IMR-90 (cell line): ENCODE measurements around the gene FRMD3. TPM values are rescaled to one million over a fixed set of nuclear protein-coding genes. Genes with fewer than 3 reads are reported as not detected.

Experiments used
- ATAC-seq: fragments of 200-7000 bp; cut with Tn5 transposase; 2 replicates; pipeline ENCODE4 v1.9.1; 2020; ENCODE audit warnings: low read depth, mild to moderate bottlenecking, moderate library complexity
- BruUV-seq: library from RNA; stranded (reverse); fragments of 400-500 nt; replicated peaks from 2 replicates; lab custom pipeline; 2021; lab: Mats Ljungman, UMichigan
- CTCF ChIA-PET: fragments of 300-600 bp; formaldehyde crosslinking; extraction: SDS; loops from one replicate; lab custom pipeline; 2021; ENCODE audit warnings: antibody characterized with exemption; lab: Yijun Ruan, JAX
- POLR2A ChIA-PET: fragments of 300-600 bp; sonication (Branson Sonifier 250); formaldehyde crosslinking; loops from one replicate; lab custom pipeline; 2022; ENCODE audit warnings: antibody characterized with exemption; ENCODE audit not compliant: unreplicated experiment; lab: Charles Lee
- DNase-seq: peaks from one replicate; pipeline ENCODE4 v3.0.0; 2013
- H2AFZ ChIP-seq: replicated peaks from 2 replicates; pipeline ENCODE3; 2013; ENCODE audit warnings: low read length, mild to moderate bottlenecking; ENCODE audit not compliant: poor library complexity
- H2AK5ac ChIP-seq: 2 replicates; pipeline ENCODE4 v1.6.1; 2013; ENCODE audit warnings: low read depth, low read length, inconsistent platforms
- H2AK9ac ChIP-seq: replicated peaks from 2 replicates; pipeline ENCODE3; 2013; ENCODE audit warnings: mild to moderate bottlenecking, low read depth, low read length, moderate library complexity; ENCODE audit not compliant: poor library complexity
- H2BK120ac ChIP-seq: 2 replicates; pipeline ENCODE4 v1.6.1; 2013; ENCODE audit warnings: low read depth, low read length, inconsistent platforms
- H2BK15ac ChIP-seq: 3 replicates; pipeline ENCODE4 v1.6.1; 2013; ENCODE audit warnings: low read depth, low read length, inconsistent platforms
- H2BK20ac ChIP-seq: 2 replicates; pipeline ENCODE4 v1.6.1; 2013; ENCODE audit warnings: low read depth, mild to moderate bottlenecking, inconsistent platforms, low read length, moderate library complexity
- H2BK5ac ChIP-seq: 2 replicates; pipeline ENCODE4 v1.6.1; 2013; ENCODE audit warnings: mild to moderate bottlenecking, low read depth, low read length, inconsistent platforms; ENCODE audit not compliant: poor library complexity, severe bottlenecking
- H3K14ac ChIP-seq: replicated peaks from 2 replicates; pipeline ENCODE4 v1.6.1; 2013; ENCODE audit warnings: low read depth, low read length, inconsistent platforms
- H3K18ac ChIP-seq: 2 replicates; pipeline ENCODE4 v1.6.1; 2013; ENCODE audit warnings: low read depth, low read length, control low read depth
- H3K23ac ChIP-seq: 2 replicates; pipeline ENCODE4 v1.6.1; 2013; ENCODE audit warnings: low read depth, low read length, inconsistent platforms
- H3K27ac ChIP-seq: 2 replicates; pipeline ENCODE4 v1.5.1; 2013; ENCODE audit warnings: mild to moderate bottlenecking, control low read depth, low read length; ENCODE audit not compliant: insufficient read depth
- H3K27me3 ChIP-seq: 2 replicates; pipeline ENCODE4 v1.6.1; 2013; ENCODE audit warnings: low read length; ENCODE audit not compliant: control insufficient read depth, insufficient read depth
- H3K36me3 ChIP-seq: 2 replicates; pipeline ENCODE4 v1.6.1; 2013; ENCODE audit warnings: low read length, mixed read lengths; ENCODE audit not compliant: control insufficient read depth, insufficient read depth
- H3K4ac ChIP-seq: 2 replicates; pipeline ENCODE4 v1.6.1; 2013; ENCODE audit warnings: low read depth, low read length, inconsistent platforms
- H3K4me1 ChIP-seq: 2 replicates; pipeline ENCODE4 v1.6.1; 2013; ENCODE audit warnings: low read length, mixed read lengths; ENCODE audit not compliant: control insufficient read depth, insufficient read depth
- H3K4me2 ChIP-seq: 2 replicates; pipeline ENCODE4 v1.6.1; 2013; ENCODE audit warnings: low read depth, mild to moderate bottlenecking, control low read depth, low read length, moderate library complexity
- H3K4me3 ChIP-seq: 2 replicates; pipeline ENCODE4 v1.5.1; 2013; ENCODE audit warnings: low read depth, mild to moderate bottlenecking, control low read depth, low read length, moderate library complexity; ENCODE audit not compliant: insufficient read depth
- H3K56ac ChIP-seq: 2 replicates; pipeline ENCODE4 v1.6.1; 2013; ENCODE audit warnings: low read length, inconsistent platforms; ENCODE audit not compliant: insufficient read depth; ENCODE audit errors: extremely low read depth
- H3K79me1 ChIP-seq, 2 experiments: 2 replicates each; pipeline ENCODE4 v1.6.1; 2013; ENCODE audit warnings: low read length in 2 of 2, inconsistent platforms in 1 of 2, low read depth in 1 of 2
- H3K9ac ChIP-seq: 2 replicates; pipeline ENCODE4 v1.6.1; 2013; ENCODE audit warnings: low read depth, low read length, control low read depth
- H3K9me1 ChIP-seq: 2 replicates; pipeline ENCODE4 v1.6.1; 2013; ENCODE audit warnings: low read length, inconsistent platforms; ENCODE audit not compliant: insufficient read depth
- H3K9me3 ChIP-seq: 2 replicates; pipeline ENCODE4 v1.6.1; 2013; ENCODE audit warnings: low read length; ENCODE audit not compliant: control insufficient read depth, insufficient read depth
- H4K20me1 ChIP-seq: 2 replicates; pipeline ENCODE4 v1.6.1; 2013; ENCODE audit warnings: low read length, inconsistent platforms; ENCODE audit not compliant: insufficient read depth
- H4K5ac ChIP-seq: 2 replicates; pipeline ENCODE4 v1.6.1; 2013; ENCODE audit warnings: mild to moderate bottlenecking, low read depth, low read length, control low read depth
- H4K8ac ChIP-seq, 2 experiments: 2 replicates each; pipeline ENCODE4 v1.6.1; 2013; ENCODE audit warnings: low read depth in 2 of 2, low read length in 2 of 2, control low read depth in 1 of 2, inconsistent platforms in 1 of 2
- H4K91ac ChIP-seq: 2 replicates; pipeline ENCODE4 v1.6.1; 2013; ENCODE audit warnings: low read depth, low read length, inconsistent platforms; ENCODE audit not compliant: insufficient read depth
- BHLHE40 ChIP-seq: fragments of 150-350 bp; IDR thresholded peaks from 2 replicates; pipeline ENCODE4 v1.6.1; 2016; ENCODE audit warnings: mild to moderate bottlenecking, low read depth, low read length
- CEBPB ChIP-seq: IDR thresholded peaks from 2 replicates; pipeline ENCODE4 v1.6.1; 2012; ENCODE audit warnings: low read depth, low read length, improper control_type of control experiment
- CHD1 ChIP-seq: IDR thresholded peaks from 2 replicates; pipeline ENCODE4 v1.6.1; 2012; ENCODE audit warnings: low read depth, low read length, improper control_type of control experiment
- FOS ChIP-seq: fragments of 150-350 bp; IDR thresholded peaks from 2 replicates; pipeline ENCODE4 v1.6.1; 2016; ENCODE audit warnings: low read depth, low read length
- MAFK ChIP-seq: IDR thresholded peaks from 2 replicates; pipeline ENCODE4 v1.6.1; 2012; ENCODE audit warnings: low read depth, low read length, improper control_type of control experiment
- MAZ ChIP-seq: IDR thresholded peaks from 2 replicates; pipeline ENCODE4 v1.6.1; 2012; ENCODE audit warnings: low read depth, mild to moderate bottlenecking, low read length, improper control_type of control experiment, moderate library complexity, borderline replicate concordance
- MXI1 ChIP-seq: IDR thresholded peaks from 2 replicates; pipeline ENCODE4 v1.6.1; 2012; ENCODE audit warnings: low read depth, mild to moderate bottlenecking, low read length, moderate library complexity, borderline replicate concordance
- NFE2L2 ChIP-seq: fragments of 150-350 bp; IDR thresholded peaks from 2 replicates; pipeline ENCODE4 v1.6.1; 2016; ENCODE audit warnings: low read depth, mild to moderate bottlenecking, low read length
- POLR2A ChIP-seq: IDR thresholded peaks from 2 replicates; pipeline ENCODE4 v1.6.1; 2012; ENCODE audit warnings: mild to moderate bottlenecking, low read depth, low read length
- RAD21 ChIP-seq: IDR thresholded peaks from 2 replicates; pipeline ENCODE4 v1.6.1; 2012; ENCODE audit warnings: low read length, improper control_type of control experiment
- RCOR1 ChIP-seq: IDR thresholded peaks from 2 replicates; pipeline ENCODE4 v1.6.1; 2012; ENCODE audit warnings: mild to moderate bottlenecking, low read length, improper control_type of control experiment; ENCODE audit not compliant: insufficient replicate concordance
- RFX5 ChIP-seq: IDR thresholded peaks from 2 replicates; pipeline ENCODE4 v1.8.0; 2012; ENCODE audit warnings: low read depth, mild to moderate bottlenecking, low read length, moderate library complexity
- SMC3 ChIP-seq: fragments of 150-350 bp; IDR thresholded peaks from 2 replicates; pipeline ENCODE4 v1.6.1; 2016; ENCODE audit warnings: low read depth, mild to moderate bottlenecking, antibody characterized with exemption, low read length, moderate library complexity
- WGBS, 2 experiments: methylation state at CpG; one replicate each; pipeline versions ENCODE4 v1.1.5 to v1.1.7; 2013; ENCODE audit warnings: missing lambda C conversion rate in 2 of 2; ENCODE audit not compliant: insufficient read length in 1 of 2; ENCODE audit errors: extremely low coverage in 2 of 2; 5-methylcytosine and 5-hydroxymethylcytosine counted together
- dilution Hi-C: fragments of 300-500 bp; cut with HindIII; formaldehyde crosslinking; loops from one replicate; pipeline ENCODE4 v1.14.3; 2018; ENCODE audit warnings: low sequenced_read_pairs; ENCODE audit not compliant: unreplicated experiment
- in situ Hi-C: fragments of 300-500 bp; cut with MboI; formaldehyde crosslinking; loops from 3 replicates; pipeline ENCODE4 v1.14.3; 2019; ENCODE audit warnings: low sequenced_read_pairs, inconsistent platforms, mixed read lengths
- intact Hi-C: fragments of 100-400 bp; cut with micrococcal nuclease; formaldehyde crosslinking; loops from 2 replicates; pipeline ENCODE4 v1.10.0; 2022
- polyA plus RNA-seq, 3 experiments: library from polyadenylated mRNA; depleted of rRNA; stranded (reverse); fragments of >200 nt; gene quantifications; 2 replicates each; pipeline ENCODE4 v1.2.3, GENCODE V29; 2012; ENCODE audit warnings: low replicate concordance in 1 of 3
- total RNA-seq: library from RNA; depleted of rRNA; stranded (reverse); fragments of >200 nt; gene quantifications from 2 replicates; pipeline ENCODE4 v1.2.3, GENCODE V29; 2012
- TF ChIP-seq, protein P1 (sequence below): conservative IDR thresholded peaks from 2 replicates; pipeline ENCODE4 v1.5.1; 2012; ENCODE audit warnings: mild to moderate bottlenecking, low read depth, low read length, improper control_type of control experiment
- TF ChIP-seq, protein P2 (sequence below): fragments of 150-350 bp; IDR thresholded peaks from 2 replicates; pipeline ENCODE4 v1.6.1; 2017; ENCODE audit warnings: mild to moderate bottlenecking, antibody characterized with exemption, low read length, low read depth
- TF ChIP-seq, protein P3 (sequence below): fragments of 150-350 bp; IDR thresholded peaks from 2 replicates; pipeline ENCODE4 v1.6.1; 2016; ENCODE audit warnings: low read depth, mild to moderate bottlenecking, low read length, moderate library complexity, borderline replicate concordance

Gene FRMD3
- total and polyA plus RNA-seq, 2 of the 4 experiments (the other 2 are of a cell fraction), result 0.02 to 0.18 TPM

DNA sequence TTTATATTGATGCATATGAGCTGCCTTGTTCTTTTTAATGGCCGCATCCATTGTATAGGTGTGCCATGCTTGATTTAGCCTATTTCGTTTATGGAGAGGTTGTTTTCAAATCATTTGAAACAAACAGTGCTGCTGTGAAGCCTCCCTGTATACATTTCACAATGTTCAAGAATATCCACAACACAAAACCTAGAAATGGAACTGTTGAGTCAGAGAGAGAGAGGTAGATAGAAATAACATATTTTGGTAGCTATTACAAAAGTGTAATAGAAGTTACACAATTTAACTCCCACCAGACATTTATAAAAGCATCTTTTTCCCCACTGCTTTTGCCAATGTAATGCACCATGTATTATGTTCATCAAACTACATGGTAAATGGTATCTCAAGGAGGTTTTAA, 82.0 kb downstream of the FRMD3 start:
- Histone ChIP-seq H4K5ac (no peak overlapping the region), H3K9me1 (no peaks in the 10 kb centered on the region), H3K79me1 (no peaks in the 10 kb centered on the region), H2AK5ac (no peak overlapping the region), H3K18ac (no peak overlapping the region), H2BK120ac (no peak overlapping the region), H3K27me3 (no peaks in the 10 kb centered on the region), H3K23ac (no peak overlapping the region), H3K9ac (no peak overlapping the region), H2AFZ (no peak overlapping the region), H4K91ac (no peak overlapping the region), H3K4me1 (no peaks in the 10 kb centered on the region), H3K9me3 (no peaks in the 10 kb centered on the region), H3K56ac (no peak overlapping the region), H2AK9ac (no peak overlapping the region), H3K36me3 (no peaks in the 10 kb centered on the region), H4K20me1 (no peaks in the 10 kb centered on the region), H3K27ac (no peak overlapping the region), H3K4ac (no peak overlapping the region), H2BK20ac (no peak overlapping the region), H3K4me2 (no peak overlapping the region), H3K14ac (no peak overlapping the region), H2BK5ac (no peak overlapping the region), H3K4me3 (no peak overlapping the region), H4K8ac (no peak overlapping the region), H2BK15ac (no peak overlapping the region)
- ATAC-seq (no peak), DNase-seq (no peak)
- intact Hi-C loops, result no loop called here
- no peak for TF ChIP-seq SMC3
- TF ChIP-seq RAD21, result no peak
- TF ChIP-seq CHD1, result no peak
- no peak for TF ChIP-seq MAFK
- TF ChIP-seq MXI1, result no peak
- TF ChIP-seq, protein P1, sequence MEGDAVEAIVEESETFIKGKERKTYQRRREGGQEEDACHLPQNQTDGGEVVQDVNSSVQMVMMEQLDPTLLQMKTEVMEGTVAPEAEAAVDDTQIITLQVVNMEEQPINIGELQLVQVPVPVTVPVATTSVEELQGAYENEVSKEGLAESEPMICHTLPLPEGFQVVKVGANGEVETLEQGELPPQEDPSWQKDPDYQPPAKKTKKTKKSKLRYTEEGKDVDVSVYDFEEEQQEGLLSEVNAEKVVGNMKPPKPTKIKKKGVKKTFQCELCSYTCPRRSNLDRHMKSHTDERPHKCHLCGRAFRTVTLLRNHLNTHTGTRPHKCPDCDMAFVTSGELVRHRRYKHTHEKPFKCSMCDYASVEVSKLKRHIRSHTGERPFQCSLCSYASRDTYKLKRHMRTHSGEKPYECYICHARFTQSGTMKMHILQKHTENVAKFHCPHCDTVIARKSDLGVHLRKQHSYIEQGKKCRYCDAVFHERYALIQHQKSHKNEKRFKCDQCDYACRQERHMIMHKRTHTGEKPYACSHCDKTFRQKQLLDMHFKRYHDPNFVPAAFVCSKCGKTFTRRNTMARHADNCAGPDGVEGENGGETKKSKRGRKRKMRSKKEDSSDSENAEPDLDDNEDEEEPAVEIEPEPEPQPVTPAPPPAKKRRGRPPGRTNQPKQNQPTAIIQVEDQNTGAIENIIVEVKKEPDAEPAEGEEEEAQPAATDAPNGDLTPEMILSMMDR, result no peak
- TF ChIP-seq, protein P2, sequence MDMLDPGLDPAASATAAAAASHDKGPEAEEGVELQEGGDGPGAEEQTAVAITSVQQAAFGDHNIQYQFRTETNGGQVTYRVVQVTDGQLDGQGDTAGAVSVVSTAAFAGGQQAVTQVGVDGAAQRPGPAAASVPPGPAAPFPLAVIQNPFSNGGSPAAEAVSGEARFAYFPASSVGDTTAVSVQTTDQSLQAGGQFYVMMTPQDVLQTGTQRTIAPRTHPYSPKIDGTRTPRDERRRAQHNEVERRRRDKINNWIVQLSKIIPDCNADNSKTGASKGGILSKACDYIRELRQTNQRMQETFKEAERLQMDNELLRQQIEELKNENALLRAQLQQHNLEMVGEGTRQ, result no peak
- TF ChIP-seq CEBPB, result no peak
- TF ChIP-seq MAZ, result no peak
- TF ChIP-seq RCOR1, result no peak
- TF ChIP-seq, protein P3, sequence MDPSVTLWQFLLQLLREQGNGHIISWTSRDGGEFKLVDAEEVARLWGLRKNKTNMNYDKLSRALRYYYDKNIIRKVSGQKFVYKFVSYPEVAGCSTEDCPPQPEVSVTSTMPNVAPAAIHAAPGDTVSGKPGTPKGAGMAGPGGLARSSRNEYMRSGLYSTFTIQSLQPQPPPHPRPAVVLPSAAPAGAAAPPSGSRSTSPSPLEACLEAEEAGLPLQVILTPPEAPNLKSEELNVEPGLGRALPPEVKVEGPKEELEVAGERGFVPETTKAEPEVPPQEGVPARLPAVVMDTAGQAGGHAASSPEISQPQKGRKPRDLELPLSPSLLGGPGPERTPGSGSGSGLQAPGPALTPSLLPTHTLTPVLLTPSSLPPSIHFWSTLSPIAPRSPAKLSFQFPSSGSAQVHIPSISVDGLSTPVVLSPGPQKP, result no peak
- TF ChIP-seq BHLHE40, result no peak
- no peak for TF ChIP-seq RFX5
- no peak for TF ChIP-seq FOS
- TF ChIP-seq NFE2L2, result no peak
- TF ChIP-seq POLR2A, result no peak
- no TSS peak for BruUV-seq
- ChIA-PET POLR2A (no interaction called here), CTCF (no interaction called here)
- dilution Hi-C loops, result no loop called here
- in situ Hi-C loops, result no loop called here
- no CpG with 5 or more reads among the region's 2 CpGs for WGBS, 2 experiments
